ENCODE results near the gene NRN1L.

DNA sequence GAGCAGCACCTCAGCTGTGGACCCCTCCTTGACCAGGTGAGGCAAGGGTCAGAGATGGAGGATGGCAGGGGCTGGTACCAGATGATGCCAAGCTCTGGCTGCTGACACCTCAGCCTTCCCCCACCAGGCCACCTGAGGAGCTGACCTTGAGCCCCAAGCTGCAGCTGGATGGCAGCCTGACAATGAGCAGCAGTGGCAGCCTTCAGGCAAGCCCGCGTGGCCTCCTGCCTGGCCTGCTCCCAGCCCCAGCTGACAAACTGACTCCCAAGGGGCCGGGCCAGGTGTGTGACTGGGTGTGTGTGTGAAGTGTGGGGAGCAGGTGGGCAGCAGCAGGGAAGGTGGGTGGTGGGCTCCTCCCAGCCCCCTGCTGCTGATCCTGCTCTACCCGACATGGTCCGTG is 4.7 kb upstream of the NRN1L start:
- no peak for TF ChIP-seq POLR2A (IDR thresholded peaks at IDR 0.05)
- TF ChIP-seq, protein P1, sequence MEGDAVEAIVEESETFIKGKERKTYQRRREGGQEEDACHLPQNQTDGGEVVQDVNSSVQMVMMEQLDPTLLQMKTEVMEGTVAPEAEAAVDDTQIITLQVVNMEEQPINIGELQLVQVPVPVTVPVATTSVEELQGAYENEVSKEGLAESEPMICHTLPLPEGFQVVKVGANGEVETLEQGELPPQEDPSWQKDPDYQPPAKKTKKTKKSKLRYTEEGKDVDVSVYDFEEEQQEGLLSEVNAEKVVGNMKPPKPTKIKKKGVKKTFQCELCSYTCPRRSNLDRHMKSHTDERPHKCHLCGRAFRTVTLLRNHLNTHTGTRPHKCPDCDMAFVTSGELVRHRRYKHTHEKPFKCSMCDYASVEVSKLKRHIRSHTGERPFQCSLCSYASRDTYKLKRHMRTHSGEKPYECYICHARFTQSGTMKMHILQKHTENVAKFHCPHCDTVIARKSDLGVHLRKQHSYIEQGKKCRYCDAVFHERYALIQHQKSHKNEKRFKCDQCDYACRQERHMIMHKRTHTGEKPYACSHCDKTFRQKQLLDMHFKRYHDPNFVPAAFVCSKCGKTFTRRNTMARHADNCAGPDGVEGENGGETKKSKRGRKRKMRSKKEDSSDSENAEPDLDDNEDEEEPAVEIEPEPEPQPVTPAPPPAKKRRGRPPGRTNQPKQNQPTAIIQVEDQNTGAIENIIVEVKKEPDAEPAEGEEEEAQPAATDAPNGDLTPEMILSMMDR (IDR thresholded peaks at IDR 0.05): no peak
